NCI-H1417 (cell line): ENCODE results near the gene PCSK7.

Source experiments
- DNase-seq, 3 experiments: peaks; one replicate each; lab custom pipeline; 2025; lab: John Stamatoyannopoulos, UW

PCSK7 gene

GRCh38 chr11:117230999-117231841 lies 653 bp downstream of the PCSK7 start:
- peak in 2 of 3 experiments; percentile 9 to 35 for DNase-seq

GRCh38 chr11:117230286-117230961 lies 1.4 kb downstream of the PCSK7 start:
- DNase-seq: no peak

- DNase-seq: no peak
These were observed 2.0 kb downstream of the PCSK7 start for GRCh38 chr11:117229931-117230285.

GRCh38 chr11:117229411-117229810 lies 2.5 kb downstream of the PCSK7 start:
- DNase-seq: no peak

GRCh38 chr11:117228091-117228490 lies 3.8 kb downstream of the PCSK7 start:
- no peak for DNase-seq

- DNase-seq: peak; percentile 50 to 87 (median 71)
These were observed 5.2 kb downstream of the PCSK7 start for GRCh38 chr11:117226388-117227385.

GRCh38 chr11:117225553-117226170 lies 6.2 kb downstream of the PCSK7 start:
- DNase-seq: no peak

- DNase-seq: no peak
These were observed 7.9 kb downstream of the PCSK7 start for GRCh38 chr11:117223741-117224689.

GRCh38 chr11:117222991-117223740 lies 8.7 kb downstream of the PCSK7 start:
- DNase-seq: no peak

- DNase-seq: peak in 2 of 3 experiments; percentile 24 to 81
These were observed 9.9 kb downstream of the PCSK7 start for GRCh38 chr11:117221775-117222517.

- DNase-seq: peak in 1 of 3 experiments; percentile 79
These were observed 10.7 kb downstream of the PCSK7 start for GRCh38 chr11:117220999-117221774.

GRCh38 chr11:117220568-117220967 lies 11.3 kb downstream of the PCSK7 start:
- no peak for DNase-seq

- no peak for DNase-seq
These were observed 11.9 kb downstream of the PCSK7 start for GRCh38 chr11:117219995-117220394.

GRCh38 chr11:117219455-117219854 lies 12.4 kb downstream of the PCSK7 start:
- no peak for DNase-seq

- DNase-seq: no peak
These were observed 12.9 kb downstream of the PCSK7 start for GRCh38 chr11:117219001-117219400.

GRCh38 chr11:117218133-117218915 lies 13.5 kb downstream of the PCSK7 start:
- DNase-seq: no peak
